NB4 (cell line): ENCODE results near the gene KRTAP10-10.
"Not testable (repeated sequence)": the region's sequence is repeated elsewhere in the genome, so short reads cannot be mapped to it uniquely, and the experiment has no call there.

Experiments used
- DNase-seq: peaks from one replicate; pipeline ENCODE4 v3.0.0; 2010; ENCODE audit warnings: low read depth
- H3K4me3 ChIP-seq: one replicate; pipeline ENCODE4 v1.5.1; 2011; ENCODE audit warnings: mild to moderate bottlenecking, low read depth, low read length, moderate library complexity
- MYC ChIP-seq: IDR thresholded peaks from 2 replicates; pipeline ENCODE4 v1.6.1; 2011; ENCODE audit warnings: low read depth, low read length
- POLR2A ChIP-seq: IDR thresholded peaks from 2 replicates; pipeline ENCODE4 v1.6.1; 2011; ENCODE audit warnings: mild to moderate bottlenecking; ENCODE audit not compliant: insufficient read length; ENCODE audit errors: extremely low read depth
- TF ChIP-seq, protein P1 (sequence below): IDR thresholded peaks from 2 replicates; pipeline ENCODE4 v1.6.1; 2011; ENCODE audit warnings: low read depth, low read length
- TF ChIP-seq, protein P2 (sequence below): IDR thresholded peaks from one replicate; pipeline ENCODE4 v1.5.1; 2012; ENCODE audit warnings: low read depth, low read length

The KRTAP10-10 gene

DNA sequence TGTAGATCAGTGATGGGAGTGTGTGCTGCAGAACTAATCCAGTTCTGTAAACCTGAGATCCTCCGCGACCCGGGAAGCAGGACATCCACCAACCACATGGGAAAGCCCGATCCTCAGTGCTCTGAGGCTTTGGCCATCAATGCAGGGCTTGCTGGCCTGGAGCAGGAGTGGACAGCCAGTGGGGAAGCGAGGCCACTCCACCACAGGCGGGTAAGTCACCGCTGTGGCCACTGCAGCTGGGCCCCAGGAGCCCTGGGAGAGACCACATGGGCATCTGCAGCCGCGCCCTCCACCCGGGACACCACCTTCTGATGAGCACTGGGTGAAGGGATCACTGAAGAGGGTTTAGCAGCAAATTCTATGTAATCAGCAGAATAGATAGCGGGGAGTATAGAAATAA, 44.0 kb downstream of the KRTAP10-10 start:
- no peak for TF ChIP-seq POLR2A
- TF ChIP-seq MYC, result no peak
- TF ChIP-seq, protein P1, sequence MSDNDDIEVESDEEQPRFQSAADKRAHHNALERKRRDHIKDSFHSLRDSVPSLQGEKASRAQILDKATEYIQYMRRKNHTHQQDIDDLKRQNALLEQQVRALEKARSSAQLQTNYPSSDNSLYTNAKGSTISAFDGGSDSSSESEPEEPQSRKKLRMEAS, result no peak
- TF ChIP-seq, protein P2, sequence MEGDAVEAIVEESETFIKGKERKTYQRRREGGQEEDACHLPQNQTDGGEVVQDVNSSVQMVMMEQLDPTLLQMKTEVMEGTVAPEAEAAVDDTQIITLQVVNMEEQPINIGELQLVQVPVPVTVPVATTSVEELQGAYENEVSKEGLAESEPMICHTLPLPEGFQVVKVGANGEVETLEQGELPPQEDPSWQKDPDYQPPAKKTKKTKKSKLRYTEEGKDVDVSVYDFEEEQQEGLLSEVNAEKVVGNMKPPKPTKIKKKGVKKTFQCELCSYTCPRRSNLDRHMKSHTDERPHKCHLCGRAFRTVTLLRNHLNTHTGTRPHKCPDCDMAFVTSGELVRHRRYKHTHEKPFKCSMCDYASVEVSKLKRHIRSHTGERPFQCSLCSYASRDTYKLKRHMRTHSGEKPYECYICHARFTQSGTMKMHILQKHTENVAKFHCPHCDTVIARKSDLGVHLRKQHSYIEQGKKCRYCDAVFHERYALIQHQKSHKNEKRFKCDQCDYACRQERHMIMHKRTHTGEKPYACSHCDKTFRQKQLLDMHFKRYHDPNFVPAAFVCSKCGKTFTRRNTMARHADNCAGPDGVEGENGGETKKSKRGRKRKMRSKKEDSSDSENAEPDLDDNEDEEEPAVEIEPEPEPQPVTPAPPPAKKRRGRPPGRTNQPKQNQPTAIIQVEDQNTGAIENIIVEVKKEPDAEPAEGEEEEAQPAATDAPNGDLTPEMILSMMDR, result no peak
- no peak overlapping the region for H3K4me3 ChIP-seq
- no peak for DNase-seq

DNA sequence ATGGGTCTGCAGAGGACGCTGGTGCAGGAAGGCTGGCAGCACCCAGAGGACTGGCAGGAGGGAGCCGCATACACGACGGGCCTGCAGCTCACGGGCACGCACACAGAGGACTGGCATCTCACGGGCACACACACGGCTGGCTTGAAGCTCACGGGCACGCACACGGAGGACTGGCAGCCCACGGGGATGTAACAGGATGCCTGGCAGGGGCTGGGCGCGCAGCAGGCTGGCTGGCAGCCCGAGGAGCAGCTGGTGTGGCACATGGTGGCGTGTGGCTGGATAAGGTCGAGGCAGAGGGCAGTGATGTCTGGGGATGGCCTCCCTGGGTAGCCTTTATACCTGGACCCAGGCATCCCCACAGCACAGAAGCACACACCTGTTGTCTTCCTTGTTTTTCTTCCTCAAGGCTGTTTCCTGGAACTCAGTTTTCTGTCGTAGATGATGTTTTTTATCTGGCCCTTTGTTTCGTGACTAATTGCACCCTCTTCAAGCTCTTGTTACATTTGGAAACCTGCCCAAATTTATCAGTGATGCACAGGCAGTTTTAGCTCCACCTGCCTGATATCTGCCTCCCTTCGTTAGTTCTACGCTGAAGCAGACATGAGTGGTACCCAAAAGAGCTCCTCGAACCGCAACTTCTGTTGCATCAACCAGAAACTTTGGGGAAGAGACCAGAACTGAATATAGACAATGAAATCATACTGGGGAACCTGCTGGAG, 44.9 kb downstream of the KRTAP10-10 start, which contains the start of gene KRTAP12-1:
KRTAP12-1 (minus strand) TSS at position 303 of the 719 bp plus-strand sequence; CDS start at position 263, 40 bp downstream.
- TF ChIP-seq, protein P2, result no peak
- no peak for DNase-seq
- H3K4me3 ChIP-seq, result no peak within 1 kb of the TSS

DNA sequence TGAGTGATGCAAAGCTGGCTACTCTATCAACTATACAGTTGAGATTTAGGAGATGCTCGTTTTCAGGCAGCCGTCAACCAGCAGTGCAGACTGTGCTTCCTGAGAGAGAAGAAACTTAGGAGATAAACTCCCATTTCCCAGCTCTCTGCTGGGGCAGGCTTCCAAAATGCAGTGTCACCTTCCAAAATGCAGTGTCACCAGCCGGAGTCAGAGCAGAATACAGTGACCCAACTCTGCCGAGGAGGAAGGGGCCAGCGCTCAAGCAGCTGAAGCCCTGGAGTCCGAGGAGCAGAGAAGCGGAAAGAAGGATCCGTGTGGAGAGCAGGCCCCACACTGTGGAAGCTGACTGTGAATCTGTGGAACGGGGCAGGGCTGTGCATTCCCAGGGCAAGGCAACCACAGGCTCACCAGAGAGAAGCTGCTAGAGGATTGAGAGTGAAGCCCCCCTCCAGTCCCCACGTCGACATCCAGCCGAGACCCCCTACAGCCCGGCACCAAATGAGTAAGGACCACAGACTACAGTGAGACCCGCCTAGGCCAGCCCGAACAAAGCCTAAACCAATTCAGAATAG, 45.5 kb downstream of the KRTAP10-10 start:
- DNase-seq, result no peak
- no peak overlapping the region for H3K4me3 ChIP-seq
- TF ChIP-seq, protein P2, result no peak
- no peak for TF ChIP-seq MYC
- TF ChIP-seq, protein P1, result no peak
- no peak for TF ChIP-seq POLR2A

DNA sequence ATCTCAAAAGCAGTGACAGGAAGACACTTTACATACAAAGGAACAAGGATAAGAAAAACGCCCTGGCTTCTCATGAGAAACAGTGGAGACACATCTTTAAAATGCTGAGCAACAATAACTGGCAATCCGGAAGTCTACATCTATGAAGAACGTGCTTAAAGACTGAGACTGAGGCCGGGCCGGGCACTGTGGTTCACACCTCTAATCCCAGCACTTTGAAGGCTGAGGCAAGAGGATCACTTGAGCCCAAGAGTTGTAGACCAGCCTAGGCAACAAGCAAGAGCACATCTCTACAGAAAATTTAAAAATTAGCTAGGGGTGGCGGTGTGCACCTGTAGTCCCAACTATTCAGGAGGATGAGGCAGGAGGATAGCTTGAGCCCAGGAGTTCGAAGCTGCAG, 46.9 kb downstream of the KRTAP10-10 start:
- DNase-seq, result no peak
- H3K4me3 ChIP-seq, result no peak overlapping the region
- TF ChIP-seq, protein P1, result no peak
- no peak for TF ChIP-seq MYC
- no peak for TF ChIP-seq POLR2A
- TF ChIP-seq, protein P2, result no peak

DNA sequence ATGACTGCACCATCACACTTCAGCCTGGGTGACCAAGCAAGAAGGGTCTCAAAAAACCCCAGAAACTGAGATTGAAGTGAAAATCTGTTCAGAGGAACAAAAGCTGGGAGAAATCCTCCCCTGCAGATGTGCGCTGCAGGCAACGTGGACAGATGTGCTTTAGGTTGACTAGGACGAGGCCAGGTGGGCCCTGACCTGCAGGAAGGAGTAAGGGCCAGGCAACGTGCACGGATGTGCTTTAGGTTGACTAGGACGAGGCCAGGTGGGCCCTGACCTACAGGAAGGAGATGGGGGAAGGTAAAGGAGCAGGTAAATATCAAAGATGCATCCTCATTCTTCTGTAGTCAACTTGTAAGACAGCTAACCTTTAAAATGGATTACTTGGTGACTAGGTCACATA, 47.3 kb downstream of the KRTAP10-10 start:
- no peak overlapping the region for H3K4me3 ChIP-seq
- no peak for TF ChIP-seq POLR2A
- no peak for TF ChIP-seq MYC
- TF ChIP-seq, protein P2, result no peak
- DNase-seq, result no peak

DNA sequence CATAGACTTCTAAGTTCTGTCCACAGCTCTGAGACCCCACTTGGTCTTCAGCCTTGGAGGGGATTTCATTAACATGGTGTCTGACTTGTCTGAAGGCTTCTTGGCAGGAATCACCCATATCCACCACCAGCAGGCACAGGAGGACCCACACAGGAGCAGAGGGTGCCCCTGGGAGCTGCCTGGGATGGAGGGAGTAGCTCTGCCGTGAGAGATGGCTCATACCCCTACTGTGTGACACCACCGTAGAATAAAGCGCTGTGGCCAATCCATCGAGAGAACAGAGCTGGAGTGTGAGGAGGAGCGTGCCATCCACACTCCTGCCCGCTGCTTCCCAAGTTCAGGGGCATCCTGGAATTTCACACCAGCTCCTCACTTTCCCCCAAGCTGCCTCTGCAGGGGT, 47.9 kb downstream of the KRTAP10-10 start:
- not testable (repeated sequence) for H3K4me3 ChIP-seq, DNase-seq
